GM18858 (cell line): ENCODE results near the gene C20orf202.

Experiments
- ATAC-seq: cut with Tn5 transposase; IDR thresholded peaks from one replicate; pipeline ENCODE4 v1.9.1; 2021; ENCODE audit not compliant: unreplicated experiment

The C20orf202 gene

DNA sequence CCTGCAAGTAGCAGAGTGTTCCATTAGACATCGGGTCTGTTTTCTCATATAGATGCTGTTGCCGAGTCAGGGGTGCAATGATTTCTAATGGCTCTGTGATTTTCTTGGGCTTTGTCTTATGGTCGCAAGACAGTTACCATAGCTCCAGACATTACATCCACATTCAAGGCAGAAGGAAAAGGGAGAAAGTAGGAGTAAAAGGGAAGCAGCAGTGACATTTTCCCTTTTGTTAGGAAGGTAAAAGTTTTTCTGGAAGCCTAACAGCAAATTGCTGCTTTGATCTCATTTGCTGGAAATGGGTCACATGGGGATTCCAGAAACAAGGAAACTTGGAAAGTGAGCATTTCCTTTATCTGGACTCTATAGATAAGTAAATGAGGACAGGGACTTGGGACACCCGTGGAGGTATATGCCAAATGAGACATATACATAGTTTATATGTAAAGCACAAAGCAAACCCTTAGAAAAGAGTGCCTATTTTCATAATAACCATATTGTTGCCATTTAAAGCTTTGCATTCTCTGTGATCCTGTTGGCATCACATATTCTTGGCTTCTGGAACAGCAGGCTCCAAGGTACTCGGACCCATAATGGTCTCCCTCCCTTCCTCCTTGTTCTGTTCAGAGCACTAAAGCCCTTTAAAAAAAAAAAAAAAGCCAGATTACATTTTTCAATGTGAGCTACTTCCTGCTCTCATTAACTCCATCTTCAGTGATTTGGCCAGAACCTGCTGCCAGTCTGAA lies at the start of gene C20orf202:
Gene C20orf202, plus strand, starts transcription at position 693 of the 743 bp plus-strand sequence. CDS start 132 bp downstream, outside the sequence.
- ATAC-seq = no peak

DNA sequence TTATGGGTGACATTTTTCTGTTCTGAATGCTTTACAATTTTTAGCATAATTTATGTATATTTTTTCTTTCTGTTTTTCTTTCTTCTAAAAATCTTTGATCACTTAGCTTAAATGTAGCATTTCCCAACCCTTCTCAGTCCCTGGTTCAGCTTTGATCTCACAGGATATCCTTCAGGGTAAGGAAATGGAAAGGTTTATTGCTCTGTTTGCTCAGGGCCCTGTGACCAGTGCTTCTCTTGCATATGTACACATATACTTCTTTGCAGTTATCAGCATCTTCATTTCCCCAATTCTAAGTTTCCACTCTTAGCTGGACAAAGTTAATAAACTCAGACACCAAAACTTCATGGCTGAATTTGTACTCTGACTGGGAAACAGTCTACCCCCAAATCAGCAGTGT lies 49.0 kb upstream of the C20orf202 start:
- no peak for ATAC-seq

- no peak for ATAC-seq
Measured at GRCh38 chr20:1154691-1155090, 48.6 kb upstream of the C20orf202 start.

DNA sequence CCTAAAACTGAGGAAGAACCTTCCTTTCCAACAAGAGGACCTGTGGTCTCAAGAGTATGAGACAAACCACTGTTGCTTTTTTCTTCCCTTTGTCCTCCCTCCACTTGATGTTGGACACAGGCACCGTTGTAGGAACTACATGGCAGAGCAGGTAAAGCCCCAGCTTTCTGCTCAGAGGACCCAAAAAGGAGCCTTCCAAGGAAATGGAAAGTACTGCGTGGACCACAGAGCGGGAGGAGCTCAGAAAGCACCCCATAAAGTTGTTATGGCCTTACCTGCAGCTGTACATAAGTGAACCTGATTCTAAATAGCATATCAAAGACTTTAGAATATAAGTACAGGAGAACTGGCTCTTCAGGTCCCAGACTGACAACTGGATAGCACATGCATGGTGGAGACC lies 47.9 kb upstream of the C20orf202 start:
- no peak for ATAC-seq

DNA sequence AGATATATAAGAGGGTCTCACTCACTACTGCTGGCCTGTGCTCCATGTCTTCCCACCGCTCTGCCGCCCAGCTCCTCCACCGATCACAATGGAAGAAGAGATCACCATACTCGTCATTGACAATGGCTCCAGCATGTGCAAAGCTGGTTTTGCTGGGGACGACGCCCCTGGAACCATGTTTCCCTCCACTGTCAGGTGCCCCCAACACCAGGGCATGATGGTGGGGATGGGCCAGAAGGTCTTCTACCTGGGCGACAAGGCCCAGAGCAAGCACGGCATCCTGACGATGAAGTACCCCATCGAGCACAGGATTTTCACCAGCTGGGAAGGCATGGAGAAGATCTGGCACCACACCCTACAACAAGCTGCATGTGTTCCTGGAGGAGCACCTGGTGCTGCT lies 42.8 kb upstream of the C20orf202 start:
- no peak for ATAC-seq

- no peak for ATAC-seq
Measured at GRCh38 chr20:1160991-1161390, 42.3 kb upstream of the C20orf202 start.

GRCh38 chr20:1163105-1163504 lies 40.1 kb upstream of the C20orf202 start:
- ATAC-seq = no peak

GRCh38 chr20:1163653-1164052 lies 39.6 kb upstream of the C20orf202 start:
- ATAC-seq = no peak

DNA sequence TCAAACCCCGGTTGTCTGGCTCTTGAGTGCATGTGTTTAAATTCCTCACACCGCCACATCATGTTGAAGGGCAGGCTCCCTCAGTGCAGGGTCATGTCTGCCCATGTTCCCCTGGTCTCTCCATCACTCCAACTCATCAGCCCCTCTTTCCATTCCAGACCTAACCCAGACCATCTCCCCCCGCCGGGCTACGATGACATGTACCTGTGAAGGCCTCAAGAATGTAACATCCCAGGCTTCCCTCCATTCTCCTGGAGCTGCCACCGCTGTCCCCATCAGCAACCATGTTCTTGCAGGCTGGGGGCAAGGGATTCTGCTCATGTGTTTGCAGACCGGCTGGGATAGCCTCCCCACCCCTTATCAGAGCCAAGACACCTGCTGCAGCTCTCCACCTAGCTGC lies 38.4 kb upstream of the C20orf202 start:
- ATAC-seq = no peak

DNA sequence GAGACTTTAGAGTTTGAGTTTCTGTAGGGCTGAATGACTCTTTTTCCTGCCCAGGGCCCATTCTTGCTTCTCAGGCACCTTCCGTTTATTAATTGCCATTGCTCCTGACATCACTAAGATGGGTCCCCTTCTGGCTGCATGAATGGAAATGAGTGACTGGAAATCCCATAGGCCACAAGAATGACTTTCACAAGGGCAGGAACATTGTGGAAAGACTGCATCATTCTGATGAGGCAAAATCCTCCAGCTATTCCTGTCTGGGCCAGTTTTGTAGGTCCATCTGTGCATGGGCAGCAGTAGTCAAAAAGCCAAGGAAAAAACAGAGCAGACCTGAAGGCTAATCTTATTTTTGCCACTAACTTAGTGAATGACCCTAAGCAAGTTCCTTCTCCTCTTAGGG lies 37.7 kb upstream of the C20orf202 start:
- no peak for ATAC-seq

- no peak for ATAC-seq
Measured at GRCh38 chr20:1165941-1166340, 37.3 kb upstream of the C20orf202 start.

- ATAC-seq = no peak
Measured at GRCh38 chr20:1166948-1167720, 36.1 kb upstream of the C20orf202 start.

DNA sequence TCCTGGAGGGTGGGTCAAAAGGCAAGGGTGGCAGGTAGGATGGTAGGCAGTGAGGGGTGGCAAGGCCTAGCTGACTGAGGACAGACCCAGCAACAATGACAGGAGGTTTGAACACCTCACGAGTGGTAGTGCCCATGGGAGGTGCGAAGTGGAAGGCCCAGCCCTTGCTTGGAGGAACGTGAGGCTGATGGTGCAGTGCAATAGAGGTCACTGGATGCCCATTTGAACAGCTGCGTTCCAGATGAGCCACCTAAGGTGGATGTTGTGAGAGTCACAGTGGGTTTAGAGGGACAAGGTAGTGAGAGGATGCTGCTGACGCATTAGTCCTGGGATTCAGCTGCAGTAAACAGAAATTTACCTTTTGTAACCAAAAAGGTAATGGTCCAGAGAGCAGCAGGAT lies 34.0 kb upstream of the C20orf202 start:
- ATAC-seq = no peak

- ATAC-seq = no peak
Measured at GRCh38 chr20:1171461-1172093, 31.7 kb upstream of the C20orf202 start.

- no peak for ATAC-seq
Measured at GRCh38 chr20:1173698-1174097, 29.6 kb upstream of the C20orf202 start.

DNA sequence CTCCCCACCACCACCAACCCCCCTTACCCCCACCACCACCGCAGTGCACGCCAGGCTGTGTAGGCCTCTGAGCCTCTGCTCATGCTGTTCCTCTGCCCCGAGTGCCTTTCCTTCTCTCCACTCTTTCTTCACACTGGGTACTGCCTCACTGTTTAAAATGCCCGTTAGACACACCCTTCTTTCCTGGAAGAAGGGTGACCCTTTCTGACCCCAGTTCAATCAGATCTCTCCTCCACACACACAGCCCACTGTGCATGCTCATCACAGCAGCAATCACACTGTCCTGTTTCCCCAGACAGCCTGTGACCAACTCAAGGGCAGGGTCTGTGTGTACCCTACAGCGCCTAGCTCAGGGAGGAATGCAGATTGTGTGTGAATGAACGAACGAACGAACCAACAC lies 28.5 kb upstream of the C20orf202 start:
- no peak for ATAC-seq

DNA sequence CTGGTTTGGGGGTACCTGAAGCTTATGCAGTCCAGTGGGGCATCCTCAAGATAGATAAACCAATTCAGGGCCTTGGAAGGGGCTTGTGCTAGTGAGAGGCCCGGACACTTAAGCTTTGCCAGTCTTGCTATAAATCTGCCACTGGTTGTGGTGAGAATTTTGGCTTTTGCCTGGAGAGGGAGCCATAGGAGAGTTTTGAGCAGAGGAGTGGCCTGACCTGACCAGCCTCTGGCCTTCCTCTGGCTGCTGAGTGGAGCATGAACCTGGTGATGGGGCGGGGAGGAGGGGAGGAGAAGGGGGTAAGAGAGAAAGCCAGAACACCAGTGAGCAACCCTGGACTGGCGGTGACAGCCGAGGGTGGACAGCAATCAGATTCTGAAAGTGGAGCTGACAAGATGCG lies 25.6 kb upstream of the C20orf202 start:
- ATAC-seq = no peak

DNA sequence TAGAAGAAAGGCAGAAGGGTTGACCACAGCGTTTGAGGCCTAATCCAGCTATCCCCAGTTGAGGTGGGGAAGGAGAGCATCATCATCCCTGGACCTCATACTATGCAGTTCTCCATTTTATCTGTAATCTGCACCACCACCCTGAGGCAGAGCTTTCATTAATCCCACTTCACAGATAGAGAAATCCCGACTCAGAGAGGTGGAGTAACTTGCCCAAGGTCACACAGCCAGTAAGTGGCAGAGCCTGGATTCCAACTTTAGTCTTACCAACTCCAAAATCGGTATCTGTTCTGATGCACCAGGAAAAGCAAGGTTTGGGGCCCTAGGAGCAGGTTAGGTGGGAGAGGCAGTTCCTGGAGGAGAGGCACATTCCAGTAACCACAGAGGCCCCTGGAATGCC lies 25.2 kb upstream of the C20orf202 start:
- ATAC-seq = no peak

GRCh38 chr20:1178623-1179022 lies 24.6 kb upstream of the C20orf202 start:
- no peak for ATAC-seq

DNA sequence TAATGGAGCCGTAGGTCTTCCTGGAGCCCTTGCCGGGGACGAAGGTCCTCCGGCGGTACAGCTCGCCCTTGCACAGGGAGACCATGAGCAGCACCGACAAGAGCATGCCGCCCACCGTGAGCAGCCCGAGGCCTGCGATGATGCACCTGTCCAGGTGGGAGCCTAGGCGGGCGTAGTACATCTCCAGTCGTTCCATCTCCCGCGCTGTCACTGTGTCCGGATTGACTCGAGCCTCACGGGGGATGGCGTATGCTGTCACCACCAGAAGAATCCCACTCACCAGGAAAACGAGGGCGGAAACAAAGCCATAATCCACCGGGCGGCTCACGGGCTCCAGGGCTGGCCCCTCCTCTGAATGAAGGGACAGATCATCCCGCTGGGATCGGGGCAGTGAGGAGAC lies 22.3 kb upstream of the C20orf202 start:
- no peak for ATAC-seq

DNA sequence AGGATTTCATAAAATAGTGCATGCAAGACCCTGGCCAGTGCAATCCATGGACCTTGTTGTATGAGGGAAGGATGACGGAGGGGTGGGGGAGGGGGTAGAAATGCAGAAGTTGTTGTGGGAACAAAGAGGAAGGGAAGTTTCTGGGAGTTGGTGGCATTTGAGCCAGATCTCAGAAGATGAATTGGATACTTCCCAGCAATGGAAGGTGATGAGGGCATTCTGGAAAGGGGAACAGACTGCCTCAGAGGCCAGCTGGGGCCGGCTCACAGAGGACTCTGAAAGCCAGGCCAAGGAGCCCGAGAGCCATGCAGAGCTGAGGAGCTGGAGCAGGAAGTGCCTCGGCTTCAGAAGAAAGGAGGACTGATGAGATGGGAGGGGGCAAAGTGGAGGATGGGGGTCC lies 21.1 kb upstream of the C20orf202 start:
- no peak for ATAC-seq

DNA sequence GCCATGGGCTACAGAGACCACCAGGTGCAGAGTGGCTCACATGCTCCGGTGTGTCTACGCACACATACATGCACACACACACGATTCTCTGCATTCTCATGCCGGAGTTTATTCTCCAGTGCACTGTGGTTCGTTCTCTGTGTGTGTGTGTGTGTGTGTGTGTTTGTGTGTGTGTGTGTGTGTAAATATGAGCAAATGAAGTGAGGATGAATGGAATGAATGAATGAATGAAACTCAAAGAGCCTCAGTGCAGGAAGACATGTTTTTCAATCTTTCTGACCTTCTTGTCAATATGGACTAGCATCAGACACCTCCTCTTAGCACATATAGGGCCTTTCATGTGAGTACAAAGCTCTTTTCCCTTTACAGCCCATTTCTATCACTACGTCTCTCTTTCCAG lies 20.1 kb upstream of the C20orf202 start:
- ATAC-seq = no peak
